ENCODE data around the gene NOL7.
A peak's percentile ranks its signal among the peaks of the same experiment; 100 is the strongest.

NOL7 gene

DNA sequence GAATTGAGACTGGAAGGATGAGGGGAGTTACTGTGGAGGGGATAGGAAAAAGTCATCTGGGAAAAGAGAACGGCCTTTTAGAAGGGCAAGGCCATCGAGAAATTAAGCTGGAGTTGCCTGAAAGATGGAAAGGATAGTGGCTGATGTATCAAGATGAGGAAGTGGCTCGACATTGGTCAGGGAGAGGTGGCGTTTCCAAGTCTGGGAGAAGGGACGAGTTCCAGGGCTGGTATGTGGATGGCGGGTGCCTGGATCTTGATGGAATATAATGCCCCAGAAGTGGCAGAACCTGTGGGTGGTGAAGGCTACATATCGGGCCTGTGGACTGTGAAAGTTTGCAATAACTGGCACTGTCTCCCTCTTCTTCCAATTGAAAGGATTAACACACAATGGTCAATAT is 42.9 kb upstream of the NOL7 start:
- Histone ChIP-seq H3K9ac (ENCODE audit: low read length) (no peak overlapping the region), H3K9me3 (ENCODE audit: control insufficient read depth, low read length) (no peaks in the 10 kb centered on the region), H3K18ac (ENCODE audit: low read depth in 1 of 2, low read length in 2 of 2) (no peak overlapping the region), H3K79me1 (replicated peaks; ENCODE audit: low read length, poor library complexity, severe bottlenecking) (peaks cover 13% of the 10 kb centered on the region), H2BK120ac (ENCODE audit: low read depth, low read length) (no peak overlapping the region), H2BK15ac (ENCODE audit: low read depth, poor library complexity, severe bottlenecking) (no peak overlapping the region), H2AFZ (ENCODE audit: low read depth, low read length) (no peak overlapping the region), H2BK12ac (ENCODE audit: low read length in 2 of 2) (no peak overlapping the region), H3K4me3 (ENCODE audit: insufficient read depth in 1 of 2, low read depth in 1 of 2, low read length in 2 of 2) (no peak overlapping the region), H4K91ac (ENCODE audit: low read length) (no peak overlapping the region), H2BK5ac (ENCODE audit: low read depth, low read length, poor library complexity, severe bottlenecking) (no peak overlapping the region), H3K4me1 (ENCODE audit: control insufficient read depth, insufficient read depth, low read depth, low read length) (peaks cover 5% of the 10 kb centered on the region), H3K36me3 (ENCODE audit: control insufficient read depth in 1 of 2, insufficient read depth in 2 of 2, low read depth in 1 of 2, low read length in 2 of 2) (peaks cover 0 to 7% of the 10 kb centered on the region in 2 experiments), H3K27ac (ENCODE audit: low read length, poor library complexity, severe bottlenecking) (no peak overlapping the region), H3K14ac (ENCODE audit: low read length in 2 of 2) (no peak overlapping the region), H3K4me2 (ENCODE audit: low read length, poor library complexity, severe bottlenecking) (no peak overlapping the region), H3K4ac (ENCODE audit: low read depth in 1 of 2, low read length in 2 of 2) (no peak overlapping the region), H4K8ac (ENCODE audit: low read length) (no peak overlapping the region), H3K23ac (ENCODE audit: low read length in 2 of 2) (no peak overlapping the region), H3K27me3 (ENCODE audit: control insufficient read depth in 1 of 2, insufficient read depth in 1 of 2, low read length in 2 of 2) (peaks cover 0 to 13% of the 10 kb centered on the region in 2 experiments), H2AK5ac (ENCODE audit: low read length, severe bottlenecking) (no peak overlapping the region)
- 92% methylated on average over 6 of the region's 7 CpGs for WGBS
- DNase-seq = no peak

DNA sequence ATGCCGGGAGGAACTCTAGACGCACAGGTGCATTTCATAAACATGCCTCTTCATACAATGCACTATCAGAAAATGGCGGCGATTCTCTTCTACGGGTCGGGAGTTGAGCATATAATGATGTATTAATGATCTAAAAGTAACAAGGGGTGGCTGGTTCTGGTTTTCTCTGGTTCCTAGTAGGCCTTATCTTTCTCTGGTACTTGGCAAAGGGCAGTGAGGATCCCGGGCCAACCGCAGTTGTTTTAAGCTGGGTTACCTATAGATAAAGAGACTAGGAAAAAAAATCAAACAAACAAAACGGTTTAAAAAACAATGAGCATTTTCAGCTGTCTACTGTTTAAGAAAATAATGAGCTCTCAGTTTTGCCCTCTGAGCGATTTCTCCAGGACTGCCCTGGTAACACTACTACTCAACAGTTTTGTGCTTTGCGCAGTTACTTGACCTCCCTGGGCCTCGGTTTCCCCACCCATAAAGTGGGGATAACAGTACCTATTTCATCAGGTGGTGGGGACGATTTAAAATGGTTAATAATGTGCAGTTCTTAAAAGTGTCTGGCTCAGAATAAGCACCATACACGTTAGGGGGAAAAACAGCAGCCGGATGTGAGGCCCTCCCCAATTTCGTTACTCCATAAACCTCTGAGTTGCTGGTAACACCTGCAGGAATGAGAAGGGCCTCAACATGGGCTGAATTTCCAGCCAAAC is 42.0 kb upstream of the NOL7 start:
- peaks cover 0 to 11% of the 10 kb centered on the region in 2 experiments for H3K27me3 ChIP-seq (ENCODE audit: control insufficient read depth in 1 of 2, insufficient read depth in 1 of 2, low read length in 2 of 2)
- no peak overlapping the region for H2BK15ac ChIP-seq (ENCODE audit: low read depth, poor library complexity, severe bottlenecking)
- 93% methylated on average over 14 of the region's 16 CpGs for WGBS
- H3K36me3 ChIP-seq (ENCODE audit: control insufficient read depth in 1 of 2, insufficient read depth in 2 of 2, low read depth in 1 of 2, low read length in 2 of 2) = peaks cover 0 to 7% of the 10 kb centered on the region in 2 experiments
- H3K4me1 ChIP-seq (ENCODE audit: control insufficient read depth, insufficient read depth, low read depth, low read length) = peaks cover 5% of the 10 kb centered on the region
- DNase-seq = no peak
- peak overlapping the region; percentile 61 for H4K8ac ChIP-seq (ENCODE audit: low read length)
- no peak overlapping the region for H2BK12ac ChIP-seq (ENCODE audit: low read length in 2 of 2)
- peak overlapping the region; percentile 92 for H3K9ac ChIP-seq (ENCODE audit: low read length)
- peaks cover 13% of the 10 kb centered on the region for H3K79me1 ChIP-seq (replicated peaks; ENCODE audit: low read length, poor library complexity, severe bottlenecking)
- H3K27ac ChIP-seq (ENCODE audit: low read length, poor library complexity, severe bottlenecking) = no peak overlapping the region
- no peaks in the 10 kb centered on the region for H3K9me3 ChIP-seq (ENCODE audit: control insufficient read depth, low read length)
- H3K4me3 ChIP-seq (ENCODE audit: insufficient read depth in 1 of 2, low read depth in 1 of 2, low read length in 2 of 2) = peak overlapping the region in 1 of 2 experiments; percentile 93
- H3K23ac ChIP-seq (ENCODE audit: low read length in 2 of 2) = peak overlapping the region in 1 of 2 experiments; percentile 49
- peak overlapping the region; percentile 95 for H3K4me2 ChIP-seq (ENCODE audit: low read length, poor library complexity, severe bottlenecking)
- no peak overlapping the region for H2AFZ ChIP-seq (ENCODE audit: low read depth, low read length)
- no peak overlapping the region for H2BK5ac ChIP-seq (ENCODE audit: low read depth, low read length, poor library complexity, severe bottlenecking)
- no peak overlapping the region for H3K18ac ChIP-seq (ENCODE audit: low read depth in 1 of 2, low read length in 2 of 2)
- no peak overlapping the region for H3K4ac ChIP-seq (ENCODE audit: low read depth in 1 of 2, low read length in 2 of 2)
- H2AK5ac ChIP-seq (ENCODE audit: low read length, severe bottlenecking) = peak overlapping the region; percentile 31
- no peak overlapping the region for H2BK120ac ChIP-seq (ENCODE audit: low read depth, low read length)
- no peak overlapping the region for H3K14ac ChIP-seq (ENCODE audit: low read length in 2 of 2)
- H4K91ac ChIP-seq (ENCODE audit: low read length) = no peak overlapping the region

DNA sequence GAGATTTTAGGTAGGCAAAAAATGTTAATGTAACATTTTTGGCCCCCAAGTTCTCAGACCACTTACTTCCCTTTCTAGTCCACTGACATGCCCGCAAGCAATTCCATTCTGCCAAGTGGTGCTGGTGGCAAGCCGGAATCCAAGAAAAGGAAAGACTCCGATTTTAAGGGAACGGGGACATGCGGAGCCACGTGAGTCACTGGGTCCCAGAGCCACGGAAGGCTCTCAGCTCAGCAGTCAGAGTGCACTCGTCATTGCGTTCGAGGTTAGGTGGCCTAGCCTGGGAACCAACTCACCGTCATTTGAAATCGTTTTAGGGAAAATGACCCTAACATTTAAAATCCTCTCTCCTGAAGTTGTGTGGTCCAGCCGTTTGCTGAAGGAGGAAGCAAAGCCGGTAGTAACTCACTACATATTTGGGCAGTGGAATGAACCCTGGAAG is 41.4 kb upstream of the NOL7 start:
- peak overlapping the region in 1 of 2 experiments; percentile 26 for H3K14ac ChIP-seq (ENCODE audit: low read length in 2 of 2)
- H3K23ac ChIP-seq (ENCODE audit: low read length in 2 of 2) = peak overlapping the region in 1 of 2 experiments; percentile 49
- peak overlapping the region; percentile 53 to 93 for H3K4me3 ChIP-seq (ENCODE audit: insufficient read depth in 1 of 2, low read depth in 1 of 2, low read length in 2 of 2)
- H2AK5ac ChIP-seq (ENCODE audit: low read length, severe bottlenecking) = peak overlapping the region; percentile 31
- peak; percentile 56 for DNase-seq
- H3K27ac ChIP-seq (ENCODE audit: low read length, poor library complexity, severe bottlenecking) = peak overlapping the region; percentile 5
- peaks cover 5% of the 10 kb centered on the region for H3K4me1 ChIP-seq (ENCODE audit: control insufficient read depth, insufficient read depth, low read depth, low read length)
- peak overlapping the region; percentile 92 for H3K9ac ChIP-seq (ENCODE audit: low read length)
- peak overlapping the region; percentile 72 for H4K8ac ChIP-seq (ENCODE audit: low read length)
- H3K9me3 ChIP-seq (ENCODE audit: control insufficient read depth, low read length) = no peaks in the 10 kb centered on the region
- peak overlapping the region; percentile 23 to 77 for H3K18ac ChIP-seq (ENCODE audit: low read depth in 1 of 2, low read length in 2 of 2)
- peak overlapping the region in 1 of 2 experiments; percentile 63 for H3K4ac ChIP-seq (ENCODE audit: low read depth in 1 of 2, low read length in 2 of 2)
- no peak overlapping the region for H2BK5ac ChIP-seq (ENCODE audit: low read depth, low read length, poor library complexity, severe bottlenecking)
- WGBS = 13% methylated on average over 12 of the region's 14 CpGs
- H2BK120ac ChIP-seq (ENCODE audit: low read depth, low read length) = peak overlapping the region; percentile 43
- peaks cover 13% of the 10 kb centered on the region for H3K79me1 ChIP-seq (replicated peaks; ENCODE audit: low read length, poor library complexity, severe bottlenecking)
- H3K4me2 ChIP-seq (ENCODE audit: low read length, poor library complexity, severe bottlenecking) = peak overlapping the region; percentile 95
- peaks cover 0 to 7% of the 10 kb centered on the region in 2 experiments for H3K36me3 ChIP-seq (ENCODE audit: control insufficient read depth in 1 of 2, insufficient read depth in 2 of 2, low read depth in 1 of 2, low read length in 2 of 2)
- H2BK12ac ChIP-seq (ENCODE audit: low read length in 2 of 2) = no peak overlapping the region
- no peak overlapping the region for H4K91ac ChIP-seq (ENCODE audit: low read length)
- no peak overlapping the region for H2BK15ac ChIP-seq (ENCODE audit: low read depth, poor library complexity, severe bottlenecking)
- peaks cover 0 to 11% of the 10 kb centered on the region in 2 experiments for H3K27me3 ChIP-seq (ENCODE audit: control insufficient read depth in 1 of 2, insufficient read depth in 1 of 2, low read length in 2 of 2)
- H2AFZ ChIP-seq (ENCODE audit: low read depth, low read length) = peak overlapping the region; percentile 76

DNA sequence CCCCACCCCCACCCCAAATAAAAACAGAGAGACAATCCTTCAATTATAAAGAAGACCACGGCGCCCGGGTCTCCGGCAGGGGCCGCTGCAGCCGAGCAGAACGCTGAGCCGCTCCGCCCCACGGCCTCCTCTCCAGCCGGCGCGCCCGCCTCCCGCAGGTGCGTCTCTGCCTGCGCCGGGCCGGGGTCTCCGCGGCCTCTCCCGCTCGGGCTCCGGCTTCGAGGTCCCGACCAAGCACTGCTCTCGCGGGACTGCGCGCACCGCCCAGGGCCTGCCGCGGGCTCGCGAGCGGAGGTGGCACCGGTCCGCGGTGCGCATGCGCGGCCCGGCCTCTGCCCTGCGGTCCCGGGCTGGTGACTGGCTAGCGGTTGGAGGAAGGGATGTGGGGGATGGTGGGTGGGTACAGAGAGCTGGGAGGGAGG is 41.0 kb upstream of the NOL7 start:
- H3K36me3 ChIP-seq (ENCODE audit: control insufficient read depth in 1 of 2, insufficient read depth in 2 of 2, low read depth in 1 of 2, low read length in 2 of 2) = peaks cover 0 to 7% of the 10 kb centered on the region in 2 experiments
- H3K4me2 ChIP-seq (ENCODE audit: low read length, poor library complexity, severe bottlenecking) = peak overlapping the region; percentile 92
- under 1% methylated on average over 27 of the region's 46 CpGs for WGBS
- peaks cover 0 to 8% of the 10 kb centered on the region in 2 experiments for H3K27me3 ChIP-seq (ENCODE audit: control insufficient read depth in 1 of 2, insufficient read depth in 1 of 2, low read length in 2 of 2)
- H2AK5ac ChIP-seq (ENCODE audit: low read length, severe bottlenecking) = no peak overlapping the region
- peak overlapping the region; percentile 74 to 93 for H3K4me3 ChIP-seq (ENCODE audit: insufficient read depth in 1 of 2, low read depth in 1 of 2, low read length in 2 of 2)
- H4K8ac ChIP-seq (ENCODE audit: low read length) = peak overlapping the region; percentile 99
- H3K27ac ChIP-seq (ENCODE audit: low read length, poor library complexity, severe bottlenecking) = peak overlapping the region; percentile 95
- H2BK15ac ChIP-seq (ENCODE audit: low read depth, poor library complexity, severe bottlenecking) = peak overlapping the region; percentile 48
- H3K23ac ChIP-seq (ENCODE audit: low read length in 2 of 2) = no peak overlapping the region
- H3K9ac ChIP-seq (ENCODE audit: low read length) = peak overlapping the region; percentile 92
- H2BK120ac ChIP-seq (ENCODE audit: low read depth, low read length) = peak overlapping the region; percentile 43
- H3K18ac ChIP-seq (ENCODE audit: low read depth in 1 of 2, low read length in 2 of 2) = peak overlapping the region in 1 of 2 experiments; percentile 97
- H2BK12ac ChIP-seq (ENCODE audit: low read length in 2 of 2) = no peak overlapping the region
- H4K91ac ChIP-seq (ENCODE audit: low read length) = no peak overlapping the region
- H3K4me1 ChIP-seq (ENCODE audit: control insufficient read depth, insufficient read depth, low read depth, low read length) = peaks cover 5% of the 10 kb centered on the region
- H3K79me1 ChIP-seq (replicated peaks; ENCODE audit: low read length, poor library complexity, severe bottlenecking) = peaks cover 14% of the 10 kb centered on the region
- no peaks in the 10 kb centered on the region for H3K9me3 ChIP-seq (ENCODE audit: control insufficient read depth, low read length)
- peak overlapping the region in 1 of 2 experiments; percentile 74 for H3K4ac ChIP-seq (ENCODE audit: low read depth in 1 of 2, low read length in 2 of 2)
- peak; percentile 89 for DNase-seq
- peak overlapping the region; percentile 96 for H2AFZ ChIP-seq (ENCODE audit: low read depth, low read length)
- H2BK5ac ChIP-seq (ENCODE audit: low read depth, low read length, poor library complexity, severe bottlenecking) = peak overlapping the region; percentile 77
- peak overlapping the region in 1 of 2 experiments; percentile 62 for H3K14ac ChIP-seq (ENCODE audit: low read length in 2 of 2)
